Erythroblast (primary cell): Measurements from ENCODE around the gene KRT31.

ENCODE experiments used
- GATA1 ChIP-seq: IDR thresholded peaks from 2 replicates; pipeline ENCODE4 v1.6.1; 2011; ENCODE audit warnings: low read depth, mild to moderate bottlenecking, control low read depth, low read length, moderate library complexity
- POLR2A ChIP-seq: IDR thresholded peaks from 2 replicates; pipeline ENCODE4 v1.6.1; 2011; ENCODE audit warnings: mild to moderate bottlenecking, low read length

- no peak for TF ChIP-seq POLR2A
- TF ChIP-seq GATA1 = no peak
Measured at GRCh38 chr17:41396996-41397660, at the start of gene KRT31.
